ENCODE results near the gene CTBP2.

The CTBP2 gene

GRCh38 chr10:125177641-125178640 is 17.6 kb upstream of the CTBP2 start:
- Mint-ChIP-seq H3K4me3 (no peak overlapping the region), H3K4me1 (no peaks in the 10 kb centered on the region)

GRCh38 chr10:125175807-125176206 is 15.4 kb upstream of the CTBP2 start:
- no peak overlapping the region for H3K4me3 Mint-ChIP-seq
- peaks cover 6% of the 10 kb centered on the region for H3K27me3 Mint-ChIP-seq (ENCODE audit: low read depth)
- peaks cover 5% of the 10 kb centered on the region for H3K9me3 Mint-ChIP-seq
- no peaks in the 10 kb centered on the region for H3K4me1 Mint-ChIP-seq
- H3K36me3 Mint-ChIP-seq (ENCODE audit: low read depth) = no peaks in the 10 kb centered on the region
- no peak for TF ChIP-seq CTCF (IDR thresholded peaks at IDR 0.05; ENCODE audit: unreplicated experiment in 3 of 3)
- H3K27ac Mint-ChIP-seq = no peak overlapping the region

More at GRCh38 chr10:125177641-125178640, 17.6 kb upstream of the CTBP2 start:
- no peaks in the 10 kb centered on the region for H3K36me3 Mint-ChIP-seq (ENCODE audit: low read depth)
- peaks cover 10% of the 10 kb centered on the region for H3K27me3 Mint-ChIP-seq (ENCODE audit: low read depth)
- no peak for TF ChIP-seq CTCF (IDR thresholded peaks at IDR 0.05; ENCODE audit: unreplicated experiment in 3 of 3)
- peaks cover 13% of the 10 kb centered on the region for H3K9me3 Mint-ChIP-seq
- no peak overlapping the region for H3K27ac Mint-ChIP-seq

GRCh38 chr10:125174360-125174759 is 14.0 kb upstream of the CTBP2 start:
- H3K4me3 Mint-ChIP-seq = no peak overlapping the region
- H3K9me3 Mint-ChIP-seq = no peaks in the 10 kb centered on the region
- H3K27ac Mint-ChIP-seq = no peak overlapping the region
- H3K36me3 Mint-ChIP-seq (ENCODE audit: low read depth) = no peaks in the 10 kb centered on the region
- peaks cover 13% of the 10 kb centered on the region for H3K27me3 Mint-ChIP-seq (ENCODE audit: low read depth)
- no peak for TF ChIP-seq CTCF (IDR thresholded peaks at IDR 0.05; ENCODE audit: unreplicated experiment in 3 of 3)
- H3K4me1 Mint-ChIP-seq = no peaks in the 10 kb centered on the region

- Mint-ChIP-seq H3K36me3 (ENCODE audit: low read depth) (no peaks in the 10 kb centered on the region), H3K9me3 (no peaks in the 10 kb centered on the region), H3K4me1 (no peaks in the 10 kb centered on the region), H3K4me3 (no peak overlapping the region), H3K27ac (no peak overlapping the region), H3K27me3 (ENCODE audit: low read depth) (peaks cover 7% of the 10 kb centered on the region)
- TF ChIP-seq CTCF (IDR thresholded peaks at IDR 0.05; ENCODE audit: unreplicated experiment in 3 of 3) = no peak
Observed at GRCh38 chr10:125172694-125173093, 12.3 kb upstream of the CTBP2 start.

- Mint-ChIP-seq H3K4me3 (no peak overlapping the region), H3K9me3 (no peaks in the 10 kb centered on the region), H3K36me3 (ENCODE audit: low read depth) (no peaks in the 10 kb centered on the region), H3K27ac (no peak overlapping the region), H3K4me1 (no peaks in the 10 kb centered on the region), H3K27me3 (ENCODE audit: low read depth) (peaks cover 7% of the 10 kb centered on the region)
- TF ChIP-seq CTCF (IDR thresholded peaks at IDR 0.05; ENCODE audit: unreplicated experiment in 3 of 3) = no peak
Observed at GRCh38 chr10:125171402-125172306, 11.3 kb upstream of the CTBP2 start.
